ENCODE data around the gene MIB2.

Gene MIB2

GRCh38 chr1:1598720-1599029, 16.6 kb upstream of the MIB2 start:
- no peak for DNase-seq

GRCh38 chr1:1599030-1599934, 16.0 kb upstream of the MIB2 start:
- DNase-seq, result peak in 1 of 2 experiments; percentile 26

- DNase-seq, result no peak
Measured at GRCh38 chr1:1599935-1600860, 15.1 kb upstream of the MIB2 start, which contains the start of gene FNDC10. FNDC10 (minus strand) TSS chr1:1600135; CDS start chr1:1600015, 120 bp downstream.

GRCh38 chr1:1600861-1601563, 14.3 kb upstream of the MIB2 start:
- no peak for DNase-seq

GRCh38 chr1:1601564-1602303, 13.6 kb upstream of the MIB2 start:
- no peak for DNase-seq

GRCh38 chr1:1602304-1602967, 12.9 kb upstream of the MIB2 start:
- DNase-seq, result no peak

- no peak for DNase-seq
Measured at GRCh38 chr1:1602968-1603506, 12.3 kb upstream of the MIB2 start.

GRCh38 chr1:1603671-1604373, 11.5 kb upstream of the MIB2 start:
- DNase-seq, result no peak

GRCh38 chr1:1604374-1605033, 10.8 kb upstream of the MIB2 start:
- no peak for DNase-seq

- no peak for DNase-seq
Measured at GRCh38 chr1:1605034-1605591, 10.2 kb upstream of the MIB2 start.

GRCh38 chr1:1605724-1606123, 9.6 kb upstream of the MIB2 start:
- no peak for DNase-seq

GRCh38 chr1:1606232-1606631, 9.1 kb upstream of the MIB2 start:
- no peak for DNase-seq

- no peak for DNase-seq
Measured at GRCh38 chr1:1609822-1610485, 5.3 kb upstream of the MIB2 start.

GRCh38 chr1:1610796-1611195, 4.5 kb upstream of the MIB2 start:
- no peak for DNase-seq

GRCh38 chr1:1612104-1612400, 3.2 kb upstream of the MIB2 start:
- no peak for DNase-seq

GRCh38 chr1:1613509-1614082, 1.7 kb upstream of the MIB2 start:
- DNase-seq, result no peak

GRCh38 chr1:1614204-1614953, 921 bp upstream of the MIB2 start:
- peak; percentile 71 to 75 for DNase-seq

- DNase-seq, result no peak
Measured at GRCh38 chr1:1614954-1615255, 395 bp upstream of the MIB2 start.
